IPS DF 19.7 (cell line): ENCODE measurements around the gene TRIM60.
"Not testable (repeated sequence)": the region's sequence is repeated elsewhere in the genome, so short reads cannot be mapped to it uniquely, and the experiment has no call there.

Experiments
- DNase-seq: peaks from one replicate; pipeline ENCODE4 v3.0.0-alpha.2; 2013; ENCODE audit warnings: low read depth, low spot score

TRIM60 gene

DNA sequence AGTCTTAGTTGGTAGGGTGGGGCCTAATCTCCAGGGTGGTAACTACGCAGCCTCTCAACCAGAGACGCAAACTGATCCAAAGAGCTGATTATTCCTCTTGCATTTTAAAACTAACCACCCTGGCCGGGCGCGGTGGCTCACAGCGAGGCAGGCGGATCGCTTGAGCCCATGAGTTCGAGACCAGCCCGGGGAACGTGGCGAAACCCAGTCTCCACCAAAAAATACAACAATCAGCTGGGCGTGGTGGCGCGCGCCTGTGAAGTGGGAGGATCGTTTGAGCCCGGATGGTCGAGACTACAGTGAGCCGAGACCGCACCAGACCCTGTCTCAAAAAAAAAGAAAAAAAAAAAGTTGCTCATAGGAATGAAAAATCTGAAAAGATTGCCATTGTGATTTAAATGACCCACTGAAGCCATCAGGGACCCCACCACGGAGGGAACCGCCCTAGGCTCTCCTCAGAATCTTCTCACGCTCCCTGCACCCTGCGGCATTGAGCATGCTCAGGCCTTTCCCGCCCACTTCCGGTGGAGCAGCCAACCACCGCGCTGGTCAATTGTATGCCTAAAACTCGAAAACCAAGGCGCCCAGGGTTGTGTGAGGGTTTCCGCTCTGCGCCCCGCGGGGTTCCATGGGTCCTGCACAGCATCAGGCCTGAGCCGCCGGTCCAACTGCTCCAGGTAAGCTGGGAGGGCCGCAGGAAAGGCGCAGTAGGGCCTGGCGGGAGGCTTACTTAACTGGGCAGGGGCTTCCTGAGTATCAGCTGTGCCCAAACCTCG is at the start of gene TRIM60:
Gene TRIM60, plus strand, starts transcription at position 564 of the 776 bp plus-strand sequence. CDS start 8,074 bp downstream, outside the sequence.
- no peak for DNase-seq

- no peak for DNase-seq
Measured at GRCh38 chr4:164989471-164989870, 42.3 kb upstream of the TRIM60 start.

- not testable (repeated sequence) for DNase-seq
Measured at GRCh38 chr4:164990786-164991185, 41.0 kb upstream of the TRIM60 start.

- DNase-seq, result not testable (repeated sequence)
Measured at GRCh38 chr4:164996123-164996522, 35.7 kb upstream of the TRIM60 start.

DNA sequence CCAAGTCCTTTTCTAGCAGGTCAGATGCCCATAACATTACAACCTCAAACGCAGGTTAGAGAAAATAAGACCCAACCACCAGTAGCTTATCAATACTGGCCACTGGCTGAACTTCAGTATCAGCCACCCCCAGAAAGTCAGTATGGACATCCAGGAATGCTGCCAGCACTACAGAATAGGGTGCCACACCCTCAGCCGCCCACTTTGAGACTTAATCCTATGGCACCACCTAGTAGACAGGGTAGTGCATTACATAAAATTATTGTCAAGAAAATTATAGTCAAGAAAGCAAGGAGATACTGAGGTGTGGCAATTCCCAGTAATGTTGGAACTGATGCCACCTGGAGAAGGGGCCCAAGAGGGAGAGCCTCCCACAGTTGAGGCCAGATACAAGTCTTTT is 34.5 kb upstream of the TRIM60 start:
- DNase-seq, result no peak

DNA sequence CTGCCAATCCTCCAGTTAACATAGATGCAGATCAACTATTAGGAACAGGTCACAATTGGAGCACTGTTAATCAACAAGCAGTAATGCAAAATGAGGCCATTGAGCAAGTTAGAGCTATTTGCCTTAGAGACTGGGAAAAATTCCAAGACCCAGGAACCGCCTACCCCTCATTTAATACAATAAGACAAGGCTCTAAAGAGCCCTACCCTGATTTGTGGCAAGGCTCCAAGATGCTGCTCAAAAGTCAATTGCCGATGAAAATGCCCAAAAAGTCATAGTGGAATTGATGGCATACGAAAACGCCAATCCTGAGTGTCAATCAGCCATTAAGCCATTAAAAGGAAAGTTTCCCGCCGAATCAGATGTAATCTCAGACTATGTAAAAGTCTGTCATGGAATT is 33.9 kb upstream of the TRIM60 start:
- no peak for DNase-seq

DNA sequence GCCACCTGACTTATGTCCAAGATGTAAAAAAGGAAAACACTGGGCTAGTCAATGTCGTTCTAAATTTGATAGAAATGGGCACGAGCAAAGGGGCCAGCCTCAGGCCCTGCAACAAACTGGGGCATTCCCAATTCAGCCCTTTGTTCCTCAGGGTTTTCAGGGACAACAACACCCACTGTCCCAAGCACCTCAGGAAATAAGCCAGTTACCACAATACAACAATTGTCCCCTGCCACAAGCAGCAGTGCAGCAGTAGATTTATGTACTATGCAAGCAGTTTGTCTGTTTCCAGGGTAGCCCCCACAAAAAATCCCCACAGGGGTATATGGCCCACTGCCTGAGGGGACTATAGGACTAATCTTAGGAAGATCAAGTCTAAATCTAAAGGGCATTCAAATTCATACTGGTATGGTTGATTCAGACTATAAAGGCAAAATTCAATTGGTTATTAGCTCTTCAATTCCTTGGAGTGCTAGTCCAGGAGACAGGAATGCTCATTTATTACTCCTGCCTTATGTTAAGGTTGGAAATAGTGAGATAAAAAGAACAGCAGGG is 33.2 kb upstream of the TRIM60 start:
- DNase-seq, result not testable (repeated sequence)

DNA sequence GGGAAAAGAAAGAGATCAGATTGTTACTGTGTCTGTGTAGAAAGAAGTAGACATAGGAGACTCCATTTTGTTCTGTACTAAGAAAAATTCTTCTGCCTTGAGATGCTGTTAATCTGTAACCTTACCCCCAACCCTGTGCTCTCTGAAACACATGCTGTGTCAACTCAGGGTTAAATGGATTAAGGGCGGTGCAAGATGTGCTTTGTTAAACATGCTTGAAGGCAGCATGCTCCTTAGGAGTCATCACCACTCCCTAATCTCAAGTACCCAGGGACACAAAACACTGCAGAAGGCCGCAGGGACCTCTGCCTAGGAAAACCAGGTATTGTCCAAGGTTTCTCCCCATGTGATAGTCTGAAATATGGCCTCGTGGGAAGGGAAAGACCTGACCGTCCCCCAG is 29.8 kb upstream of the TRIM60 start:
- not testable (repeated sequence) for DNase-seq

DNA sequence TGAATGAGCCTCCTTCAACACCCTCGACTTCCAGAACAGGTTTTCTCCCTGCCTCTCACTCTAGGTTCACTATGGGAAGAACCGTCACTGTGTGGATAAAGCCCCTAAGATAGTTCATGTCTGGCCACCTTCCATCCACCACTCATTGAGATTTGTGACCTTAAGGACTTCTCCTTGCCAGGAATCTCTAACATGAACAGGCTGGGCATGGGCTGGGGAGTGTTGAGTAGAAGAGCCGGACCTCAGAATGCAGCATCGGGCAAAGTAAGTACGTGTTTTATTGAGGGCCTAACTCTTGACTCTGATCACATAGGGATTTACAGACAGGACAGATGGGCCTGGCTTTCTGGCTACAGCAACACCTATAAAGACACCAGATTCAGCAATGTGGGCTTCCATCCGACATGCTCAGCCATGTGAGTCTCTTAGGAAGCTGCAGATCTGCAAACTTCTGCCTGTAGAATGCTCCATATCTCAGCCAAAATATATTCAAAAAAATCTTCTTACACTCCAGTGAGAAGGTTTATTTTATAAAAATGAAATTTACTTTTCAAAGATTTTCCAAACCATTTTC is 26.4 kb upstream of the TRIM60 start:
- no peak for DNase-seq

DNA sequence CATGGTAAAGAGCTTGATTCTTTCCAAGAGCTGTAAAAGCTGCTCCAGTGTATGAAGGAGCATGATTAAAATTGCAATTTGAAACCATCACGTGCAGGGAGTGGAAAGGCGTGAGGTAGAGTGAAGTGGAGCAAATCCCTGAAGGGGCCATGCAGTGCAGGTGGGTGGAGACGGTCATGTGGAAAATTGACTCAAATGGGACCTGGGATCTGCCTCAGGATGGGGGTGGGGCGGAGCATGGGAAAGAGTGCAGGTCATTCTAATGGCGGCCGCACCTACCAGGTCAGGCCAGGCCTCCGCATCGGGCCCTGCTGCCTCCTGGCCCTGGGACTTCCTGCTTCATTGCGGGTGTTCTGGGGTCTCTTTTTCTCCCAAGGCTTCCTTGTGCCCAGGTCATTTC is 25.3 kb upstream of the TRIM60 start:
- no peak for DNase-seq

DNA sequence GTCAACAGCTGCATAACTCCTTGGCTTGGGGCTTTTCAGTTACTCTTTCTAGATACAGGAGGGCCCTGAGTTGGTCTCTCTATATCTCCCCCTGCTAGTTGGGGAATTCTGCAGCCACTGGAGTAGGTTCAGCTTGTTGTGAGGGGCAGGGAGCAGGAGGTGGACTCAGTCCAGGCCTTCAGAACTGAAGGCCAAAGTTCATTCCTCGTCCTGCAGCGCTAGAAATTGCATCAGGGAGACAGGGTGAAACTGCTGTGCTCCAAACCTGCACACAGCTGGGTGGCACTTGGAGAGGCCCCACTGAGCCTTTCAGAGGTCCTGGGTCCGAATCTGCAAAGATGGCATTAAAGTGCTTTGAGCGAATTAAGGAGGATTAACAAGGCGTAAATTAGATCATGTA is 24.9 kb upstream of the TRIM60 start:
- no peak for DNase-seq

DNA sequence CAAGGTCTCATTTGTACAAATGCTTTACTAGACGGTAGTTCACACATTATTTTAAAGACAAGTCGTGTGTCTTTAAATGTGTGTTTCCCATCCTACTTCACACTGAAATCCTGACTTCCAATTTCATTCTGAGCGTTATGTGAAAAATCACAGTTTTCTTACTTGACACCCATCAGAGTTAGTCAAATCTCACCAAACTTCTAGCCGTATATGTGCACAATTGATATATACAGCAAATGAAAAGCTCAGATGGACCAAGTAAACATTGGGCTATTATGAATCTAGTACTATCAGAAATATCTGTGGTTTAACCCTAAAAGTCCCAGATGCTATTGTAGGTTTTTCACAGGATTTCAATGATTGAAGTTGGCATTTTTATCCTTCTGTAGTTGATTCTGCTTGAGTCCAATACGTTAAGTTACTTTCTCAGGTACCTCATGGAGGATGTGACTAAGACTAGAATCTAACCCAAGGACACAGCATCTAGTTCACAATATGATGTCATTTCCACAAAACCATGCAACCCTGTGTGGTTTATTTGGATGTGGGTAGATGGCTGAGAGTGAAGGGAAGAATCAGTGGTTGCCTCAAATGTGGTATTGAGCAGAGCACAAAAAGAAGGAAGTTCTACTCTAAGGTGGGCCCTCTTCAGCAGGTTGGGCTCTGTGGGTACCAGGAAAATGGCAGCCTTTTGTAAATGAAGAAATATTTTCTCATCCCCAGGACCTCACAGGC is 22.1 kb upstream of the TRIM60 start:
- no peak for DNase-seq

GRCh38 chr4:165010487-165010886 is 21.3 kb upstream of the TRIM60 start:
- no peak for DNase-seq

- DNase-seq, result no peak
Measured at GRCh38 chr4:165010991-165011390, 20.8 kb upstream of the TRIM60 start.

DNA sequence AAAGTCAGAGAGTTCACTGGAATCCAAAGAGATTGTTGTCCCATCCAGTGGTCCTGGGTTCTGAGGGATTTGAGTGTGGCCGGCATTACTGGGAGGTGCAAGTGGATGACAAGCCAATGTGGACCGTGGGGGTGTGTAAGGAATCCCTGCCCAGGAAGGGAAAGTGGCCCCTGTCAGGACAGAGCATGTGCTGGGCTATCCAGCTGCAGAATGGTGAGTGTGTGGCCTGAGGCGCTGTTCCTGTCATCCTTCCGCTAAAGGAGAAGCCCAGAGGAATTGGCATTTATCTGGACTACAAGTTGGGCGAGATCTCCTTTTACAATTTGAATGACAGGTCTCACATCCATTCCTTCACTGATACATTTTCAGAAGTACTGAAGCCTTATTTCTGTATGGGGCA is 20.4 kb upstream of the TRIM60 start:
- no peak for DNase-seq

GRCh38 chr4:165013691-165014090 is 18.1 kb upstream of the TRIM60 start:
- no peak for DNase-seq

DNA sequence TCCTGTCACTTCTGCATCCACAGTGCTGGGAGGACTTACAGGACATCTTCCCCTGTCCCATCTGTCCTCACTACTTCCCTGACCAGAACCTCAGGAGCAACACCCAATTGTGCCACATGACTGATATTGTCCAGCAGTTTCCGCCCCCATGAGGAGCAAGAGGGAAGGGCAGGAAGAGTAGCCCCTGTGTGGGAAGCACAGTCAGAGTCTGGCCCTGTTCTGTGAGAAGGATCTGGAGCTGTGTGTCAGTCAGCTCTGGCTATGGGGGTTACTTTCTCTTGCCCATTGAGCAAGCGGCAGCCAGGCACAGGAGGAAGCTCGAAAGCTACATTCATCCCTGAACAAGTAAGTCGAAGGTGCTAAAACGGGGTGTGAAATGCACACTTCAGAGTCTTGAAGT is 14.8 kb upstream of the TRIM60 start:
- DNase-seq, result peak; percentile 7

DNA sequence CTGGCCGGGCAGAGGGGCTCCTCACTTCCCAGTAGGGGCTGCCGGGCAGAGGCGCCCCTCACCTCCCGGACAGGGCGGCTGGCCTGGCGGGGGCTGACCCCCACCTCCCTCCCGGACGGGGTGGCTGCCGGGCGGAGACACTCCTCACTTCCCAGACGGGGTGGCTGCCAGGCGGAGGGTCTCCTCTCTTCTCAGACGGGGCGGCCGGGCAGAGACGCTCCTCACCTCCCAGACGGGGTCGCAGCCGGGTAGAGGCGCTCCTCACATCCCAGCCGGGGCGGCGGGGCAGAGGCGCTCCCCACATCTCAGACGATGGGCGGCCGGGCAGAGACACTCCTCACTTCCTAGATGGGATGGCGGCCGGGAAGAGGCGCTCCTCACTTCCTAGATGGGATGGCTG is 11.8 kb upstream of the TRIM60 start:
- not testable (repeated sequence) for DNase-seq

GRCh38 chr4:165025782-165026181 is 6.0 kb upstream of the TRIM60 start:
- not testable (repeated sequence) for DNase-seq

- DNase-seq, result no peak
Measured at GRCh38 chr4:165027762-165028402, 3.9 kb upstream of the TRIM60 start.

DNA sequence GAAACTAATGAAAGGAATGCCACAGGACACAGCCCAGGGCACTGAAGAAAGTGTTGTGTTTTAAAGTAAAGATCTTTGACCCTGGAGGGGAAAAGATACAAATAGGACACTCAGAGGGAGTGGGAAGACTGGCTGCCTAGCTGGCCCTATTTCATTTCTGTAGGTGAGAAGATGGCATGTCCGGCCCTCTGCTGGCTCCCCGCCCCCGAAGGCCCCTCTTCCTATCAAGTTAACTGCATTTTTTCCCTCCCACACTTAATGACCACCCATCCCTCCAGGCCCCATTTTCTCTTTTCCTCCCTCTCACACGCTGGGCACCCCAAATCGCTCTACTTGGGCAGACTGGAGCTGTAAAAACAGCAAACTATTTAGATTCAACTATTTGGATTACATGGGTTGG is 16.4 kb downstream of the TRIM60 start:
- DNase-seq, result no peak

DNA sequence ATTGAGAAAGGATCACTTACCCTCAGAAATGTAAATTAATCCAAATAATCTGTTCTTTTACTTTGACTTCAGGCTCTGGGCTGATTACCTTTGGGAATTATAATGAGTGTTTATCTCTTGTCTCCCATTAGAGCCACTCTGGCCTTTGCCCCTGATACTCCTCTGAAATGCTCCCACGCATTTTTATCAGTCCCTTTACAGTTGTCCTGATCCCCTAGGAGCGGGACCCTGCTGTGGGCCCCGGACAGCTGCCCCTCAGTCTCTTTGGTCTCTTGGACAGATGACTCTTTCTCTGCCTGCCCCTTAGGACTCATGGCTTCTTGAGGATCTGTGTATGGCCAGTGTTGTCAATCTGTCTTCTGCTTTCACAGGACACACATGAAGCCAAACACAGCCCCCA is 20.8 kb downstream of the TRIM60 start:
- DNase-seq, result no peak
